B cell (primary cell): ENCODE results near the gene DUOXA2.
"Not testable (repeated sequence)": the region's sequence is repeated elsewhere in the genome, so short reads cannot be mapped to it uniquely, and the experiment has no call there.

Experiments used
- CTCF ChIP-seq: fragments of 200-600 bp; IDR thresholded peaks from one replicate; pipeline ENCODE4 v1.8.0; 2022; ENCODE audit warnings: antibody characterized with exemption, mild to moderate bottlenecking
- EZH2 ChIP-seq: IDR thresholded peaks from 2 replicates; pipeline ENCODE4 v1.6.1; 2012; ENCODE audit warnings: borderline replicate concordance, low read depth, mild to moderate bottlenecking, moderate library complexity, low read length; ENCODE audit not compliant: insufficient read depth, poor library complexity, severe bottlenecking

GRCh38 chr15:45075440-45076320, 38.4 kb upstream of the DUOXA2 start:
- not testable (repeated sequence) for TF ChIP-seq CTCF, EZH2
